Lung (tissue), 12 donors: ENCODE results near the gene GLUL. TPM values are rescaled to one million over a fixed set of nuclear protein-coding genes. Genes with fewer than 3 reads are reported as not detected.

Experiments
- ATAC-seq: fragments of 200-7000 bp; cut with Tn5 transposase; one replicate; pipeline ENCODE4 v1.9.1; 2020; ENCODE audit warnings: moderate number of reproducible peaks; ENCODE audit not compliant: insufficient read depth, low FRiP score
- DNase-seq, 3 donors: peaks; one replicate each; pipeline ENCODE4 v3.0.0-alpha.2; 2013 to 2017
- H3K27ac ChIP-seq, 2 donors: one replicate each; pipeline ENCODE4 v1.5.1; 2013; ENCODE audit warnings: mild to moderate bottlenecking in 2 of 2, moderate library complexity in 2 of 2, control low read depth in 1 of 2, inconsistent platforms in 1 of 2, low read depth in 1 of 2, low read length in 1 of 2
- H3K27me3 ChIP-seq, 3 donors: one replicate each; pipeline ENCODE4 v1.5.1; 2013; ENCODE audit warnings: low read length in 2 of 3; ENCODE audit not compliant: control insufficient read depth in 3 of 3, insufficient read depth in 3 of 3
- H3K36me3 ChIP-seq, 4 donors: one replicate each; pipeline ENCODE4 v1.5.1; 2013; ENCODE audit warnings: low read length in 4 of 4, mild to moderate bottlenecking in 1 of 4, moderate library complexity in 1 of 4; ENCODE audit not compliant: control insufficient read depth in 4 of 4, insufficient read depth in 4 of 4
- H3K4me1 ChIP-seq, 5 donors: one replicate each; pipeline ENCODE4 v1.5.1; 2013; ENCODE audit warnings: low read length in 5 of 5, mild to moderate bottlenecking in 2 of 5, moderate library complexity in 1 of 5; ENCODE audit not compliant: control insufficient read depth in 5 of 5, insufficient read depth in 5 of 5
- H3K4me3 ChIP-seq: one replicate; pipeline ENCODE4 v1.5.1; 2013; ENCODE audit warnings: mild to moderate bottlenecking, control low read depth, moderate library complexity
- H3K9ac ChIP-seq, 2 donors: one replicate each; pipeline ENCODE4 v1.5.1; 2013; ENCODE audit warnings: low read length in 2 of 2, control low read depth in 1 of 2; ENCODE audit not compliant: insufficient read depth in 1 of 2
- H3K9me3 ChIP-seq, 4 donors: one replicate each; pipeline ENCODE4 v1.5.1; 2013; ENCODE audit warnings: low read length in 3 of 4, mild to moderate bottlenecking in 1 of 4, moderate library complexity in 1 of 4; ENCODE audit not compliant: control insufficient read depth in 4 of 4, insufficient read depth in 3 of 4
- CTCF ChIP-seq: IDR thresholded peaks from 2 replicates; pipeline ENCODE4 v1.5.1; 2012; ENCODE audit warnings: mild to moderate bottlenecking; ENCODE audit errors: control extremely low read depth, extremely low read depth
- WGBS, 2 donors: extraction: QIAGEN DNeasy Blood & Tissue Kit; methylation state at CpG; one replicate each; pipeline ENCODE4 v1.1.7; 2013; 5-methylcytosine and 5-hydroxymethylcytosine counted together
- polyA plus RNA-seq, 2 donors: library from polyadenylated mRNA; stranded (reverse); fragments of 200-250 nt; gene quantifications; one replicate each; pipeline ENCODE4 v1.2.1, GENCODE V29; 2013
- total RNA-seq, 2 donors: library from RNA; depleted of rRNA in 1 of 2; stranded (reverse); fragments of >200 nt in 1 of 2; gene quantifications; one replicate each; pipeline ENCODE4 v1.2.1, GENCODE V29; 2014 to 2021
- donor health status: control.
- donor health status: control.
- donor health status: Bipolar disorder and iron deficiency.
- donor health status: healthy.
- donor health status: DM: yes; HTN: yes; CAD: no.

The GLUL gene
- total and polyA plus RNA-seq, 4 donors: 209 to 2,889 (median 1,186) TPM

GRCh38 chr1:182340233-182341058 lies 51.1 kb downstream of the GLUL start:
- no peaks in the 10 kb centered on the region for H3K27me3 ChIP-seq
- no peak overlapping the region for H3K9ac ChIP-seq
- ATAC-seq (no peak), DNase-seq (no peak)
- H3K4me1 ChIP-seq: peaks cover 0 to 6% (median 0%) of the 10 kb centered on the region in 5 donors
- no peak for TF ChIP-seq CTCF
- no peaks in the 10 kb centered on the region for H3K9me3 ChIP-seq
- no peak overlapping the region for H3K27ac ChIP-seq
- no peak overlapping the region for H3K4me3 ChIP-seq
- no peaks in the 10 kb centered on the region for H3K36me3 ChIP-seq
- WGBS, 2 donors: 69 to 74% methylated on average over 10 of the region's 10 CpGs

DNA sequence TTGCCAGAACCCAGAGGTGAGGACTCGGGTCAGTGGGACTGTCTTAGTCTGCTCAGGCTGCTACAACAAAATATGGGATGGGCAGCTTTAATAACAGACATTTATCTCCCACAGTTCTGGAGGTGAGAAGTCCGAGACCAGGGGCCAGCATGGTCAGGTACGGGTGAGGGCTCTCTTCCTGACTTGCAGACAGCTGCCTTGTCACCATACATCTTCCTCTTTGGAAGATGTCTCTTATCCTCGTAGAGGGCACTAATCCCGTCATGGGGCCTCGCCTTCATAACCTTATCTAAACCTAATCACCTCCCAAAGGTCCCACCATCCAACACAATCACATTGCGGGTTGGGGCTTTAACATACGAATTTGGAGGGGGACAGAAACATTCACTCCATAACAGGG lies 51.9 kb downstream of the GLUL start:
- DNase-seq: no peak
- H3K4me1 ChIP-seq: peaks cover 0 to 6% (median 0%) of the 10 kb centered on the region in 5 donors
- TF ChIP-seq CTCF: no peak
- H3K27ac ChIP-seq: no peak overlapping the region
- H3K9ac ChIP-seq: no peak overlapping the region
- no peak overlapping the region for H3K4me3 ChIP-seq
- no peaks in the 10 kb centered on the region for H3K27me3 ChIP-seq
- 93 to 94% methylated on average over 8 of the region's 8 CpGs for WGBS, 2 donors
- no peak for ATAC-seq
- H3K36me3 ChIP-seq: no peaks in the 10 kb centered on the region
- no peaks in the 10 kb centered on the region for H3K9me3 ChIP-seq

- no peak overlapping the region for H3K4me3 ChIP-seq
- DNase-seq (no peak), ATAC-seq (no peak)
- no peak overlapping the region for H3K9ac ChIP-seq
- H3K9me3 ChIP-seq: no peaks in the 10 kb centered on the region
- no peaks in the 10 kb centered on the region for H3K36me3 ChIP-seq
- no peak overlapping the region for H3K27ac ChIP-seq
- H3K27me3 ChIP-seq: no peaks in the 10 kb centered on the region
- peaks cover 0 to 6% (median 0%) of the 10 kb centered on the region in 5 donors for H3K4me1 ChIP-seq
- 90% methylated on average over 13 of the region's 13 CpGs for WGBS, 2 donors
- TF ChIP-seq CTCF: no peak
These were observed 52.7 kb downstream of the GLUL start for GRCh38 chr1:182338806-182339370.
